Measurements from ENCODE around the gene RERE. TPM values are rescaled to one million over a fixed set of nuclear protein-coding genes. Genes with fewer than 3 reads are reported as not detected.

RERE gene
- total and polyA plus RNA-seq, 2 experiments from 2014 or later, result 148 to 170 TPM

GRCh38 chr1:8554956-8555534 is 262.4 kb downstream of the RERE start:
- H3K9me2 ChIP-seq (ENCODE audit: insufficient read depth), result no peaks in the 10 kb centered on the region
- ATAC-seq, result no peak
- Mint-ChIP-seq H3K36me3 (ENCODE audit: low read depth) (peaks cover 28% of the 10 kb centered on the region), H3K4me1 (peaks cover 23% of the 10 kb centered on the region), H3K4me3 (no peak overlapping the region), H3K27me3 (ENCODE audit: insufficient read depth, low read depth, poor library complexity) (peaks cover 8% of the 10 kb centered on the region), H3K27ac (peak overlapping the region; percentile 30; the same call in 1 of the 2 replicates), H3K9me3 (no peaks in the 10 kb centered on the region)
- peak overlapping the region; percentile 34; the same call in 1 of the 2 replicates for H3K27ac ChIP-seq (ENCODE audit: low read depth)
- no peaks in the 10 kb centered on the region for H3K27me3 ChIP-seq (ENCODE audit: insufficient read depth)
- no peaks in the 10 kb centered on the region for H3F3A ChIP-seq (replicated peaks; ENCODE audit: low read depth)
- H2AFZ ChIP-seq, result no peak overlapping the region
- TF ChIP-seq EZH2 (IDR thresholded peaks at IDR 0.05; ENCODE audit: low read depth, unreplicated experiment) (no peak), ZNF114 (CRISPR knock-in tag; IDR thresholded peaks at IDR 0.05) (no peak), REST (IDR thresholded peaks at IDR 0.05; ENCODE audit: unreplicated experiment) (no peak), ETS1 (IDR thresholded peaks at IDR 0.05) (no peak), NANOG (IDR thresholded peaks at IDR 0.05; ENCODE audit: borderline replicate concordance) (no peak), STAT1 (IDR thresholded peaks at IDR 0.05; ENCODE audit: unreplicated experiment) (no peak), POLR2AphosphoS5 (IDR thresholded peaks at IDR 0.05; ENCODE audit: low read depth) (no peak), ZNF331 (CRISPR knock-in tag; IDR thresholded peaks at IDR 0.05; ENCODE audit: low read depth) (no peak), CTCF (conservative IDR thresholded peaks at IDR 0.05; ENCODE audit: low read depth in 2 of 2) (no peak), EZH2phosphoT487 (IDR thresholded peaks at IDR 0.05; ENCODE audit: unreplicated experiment) (no peak)
- TF ChIP-seq, protein P1, sequence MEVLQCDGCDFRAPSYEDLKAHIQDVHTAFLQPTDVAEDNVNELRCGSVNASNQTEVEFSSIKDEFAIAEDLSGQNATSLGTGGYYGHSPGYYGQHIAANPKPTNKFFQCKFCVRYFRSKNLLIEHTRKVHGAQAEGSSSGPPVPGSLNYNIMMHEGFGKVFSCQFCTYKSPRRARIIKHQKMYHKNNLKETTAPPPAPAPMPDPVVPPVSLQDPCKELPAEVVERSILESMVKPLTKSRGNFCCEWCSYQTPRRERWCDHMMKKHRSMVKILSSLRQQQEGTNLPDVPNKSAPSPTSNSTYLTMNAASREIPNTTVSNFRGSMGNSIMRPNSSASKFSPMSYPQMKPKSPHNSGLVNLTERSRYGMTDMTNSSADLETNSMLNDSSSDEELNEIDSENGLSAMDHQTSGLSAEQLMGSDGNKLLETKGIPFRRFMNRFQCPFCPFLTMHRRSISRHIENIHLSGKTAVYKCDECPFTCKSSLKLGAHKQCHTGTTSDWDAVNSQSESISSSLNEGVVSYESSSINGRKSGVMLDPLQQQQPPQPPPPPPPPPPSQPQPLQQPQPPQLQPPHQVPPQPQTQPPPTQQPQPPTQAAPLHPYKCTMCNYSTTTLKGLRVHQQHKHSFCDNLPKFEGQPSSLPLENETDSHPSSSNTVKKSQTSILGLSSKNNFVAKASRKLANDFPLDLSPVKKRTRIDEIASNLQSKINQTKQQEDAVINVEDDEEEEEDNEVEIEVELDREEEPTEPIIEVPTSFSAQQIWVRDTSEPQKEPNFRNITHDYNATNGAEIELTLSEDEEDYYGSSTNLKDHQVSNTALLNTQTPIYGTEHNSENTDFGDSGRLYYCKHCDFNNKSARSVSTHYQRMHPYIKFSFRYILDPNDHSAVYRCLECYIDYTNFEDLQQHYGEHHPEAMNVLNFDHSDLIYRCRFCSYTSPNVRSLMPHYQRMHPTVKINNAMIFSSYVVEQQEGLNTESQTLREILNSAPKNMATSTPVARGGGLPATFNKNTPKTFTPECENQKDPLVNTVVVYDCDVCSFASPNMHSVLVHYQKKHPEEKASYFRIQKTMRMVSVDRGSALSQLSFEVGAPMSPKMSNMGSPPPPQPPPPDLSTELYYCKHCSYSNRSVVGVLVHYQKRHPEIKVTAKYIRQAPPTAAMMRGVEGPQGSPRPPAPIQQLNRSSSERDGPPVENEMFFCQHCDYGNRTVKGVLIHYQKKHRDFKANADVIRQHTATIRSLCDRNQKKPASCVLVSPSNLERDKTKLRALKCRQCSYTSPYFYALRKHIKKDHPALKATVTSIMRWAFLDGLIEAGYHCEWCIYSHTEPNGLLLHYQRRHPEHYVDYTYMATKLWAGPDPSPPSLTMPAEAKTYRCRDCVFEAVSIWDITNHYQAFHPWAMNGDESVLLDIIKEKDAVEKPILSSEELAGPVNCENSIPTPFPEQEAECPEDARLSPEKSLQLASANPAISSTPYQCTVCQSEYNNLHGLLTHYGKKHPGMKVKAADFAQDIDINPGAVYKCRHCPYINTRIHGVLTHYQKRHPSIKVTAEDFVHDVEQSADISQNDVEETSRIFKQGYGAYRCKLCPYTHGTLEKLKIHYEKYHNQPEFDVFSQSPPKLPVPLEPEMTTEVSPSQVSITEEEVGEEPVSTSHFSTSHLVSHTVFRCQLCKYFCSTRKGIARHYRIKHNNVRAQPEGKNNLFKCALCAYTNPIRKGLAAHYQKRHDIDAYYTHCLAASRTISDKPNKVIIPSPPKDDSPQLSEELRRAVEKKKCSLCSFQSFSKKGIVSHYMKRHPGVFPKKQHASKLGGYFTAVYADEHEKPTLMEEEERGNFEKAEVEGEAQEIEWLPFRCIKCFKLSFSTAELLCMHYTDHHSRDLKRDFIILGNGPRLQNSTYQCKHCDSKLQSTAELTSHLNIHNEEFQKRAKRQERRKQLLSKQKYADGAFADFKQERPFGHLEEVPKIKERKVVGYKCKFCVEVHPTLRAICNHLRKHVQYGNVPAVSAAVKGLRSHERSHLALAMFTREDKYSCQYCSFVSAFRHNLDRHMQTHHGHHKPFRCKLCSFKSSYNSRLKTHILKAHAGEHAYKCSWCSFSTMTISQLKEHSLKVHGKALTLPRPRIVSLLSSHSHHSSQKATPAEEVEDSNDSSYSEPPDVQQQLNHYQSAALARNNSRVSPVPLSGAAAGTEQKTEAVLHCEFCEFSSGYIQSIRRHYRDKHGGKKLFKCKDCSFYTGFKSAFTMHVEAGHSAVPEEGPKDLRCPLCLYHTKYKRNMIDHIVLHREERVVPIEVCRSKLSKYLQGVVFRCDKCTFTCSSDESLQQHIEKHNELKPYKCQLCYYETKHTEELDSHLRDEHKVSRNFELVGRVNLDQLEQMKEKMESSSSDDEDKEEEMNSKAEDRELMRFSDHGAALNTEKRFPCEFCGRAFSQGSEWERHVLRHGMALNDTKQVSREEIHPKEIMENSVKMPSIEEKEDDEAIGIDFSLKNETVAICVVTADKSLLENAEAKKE (CRISPR knock-in tag; IDR thresholded peaks at IDR 0.05), result no peak
- H3K36me3 ChIP-seq (ENCODE audit: insufficient read depth), result 0 out of 2 replicates have a peak, but pooled peaks cover 3% of the 10 kb centered on the region
- no peak for DNase-seq (ENCODE audit: low spot score)
- H3K4me2 ChIP-seq, result no peak overlapping the region
- no peaks in the 10 kb centered on the region for H3K4me1 ChIP-seq (ENCODE audit: insufficient read depth)
- H3K4me3 ChIP-seq, result no peak overlapping the region
- peaks cover 91% of the 10 kb centered on the region for H3K79me2 ChIP-seq (replicated peaks; ENCODE audit: insufficient read depth)
- peaks cover 17% of the 10 kb centered on the region for H4K20me1 ChIP-seq (replicated peaks; ENCODE audit: insufficient read depth)
